ENCODE data around the gene CFAP45.

GRCh38 chr1:159829822-159830465 lies 70.0 kb downstream of the CFAP45 start:
- TF ChIP-seq POLR2A (IDR thresholded peaks at IDR 0.05; ENCODE audit: low read depth, low read length) = no peak
- no peak for TF ChIP-seq TAF1 (IDR thresholded peaks at IDR 0.05; ENCODE audit: borderline replicate concordance, low read depth, low read length)

Data from GM12892 (cell line).